ENCODE data around the gene SRP72.

- TF ChIP-seq CTCF (IDR thresholded peaks at IDR 0.05) (no peak), POLR2A (IDR thresholded peaks at IDR 0.05) (no peak)
Measured at GRCh38 chr4:56448301-56448700, 19.1 kb upstream of the SRP72 start.

Measured in testis (tissue), 2 donors.